Endothelial cell of umbilical vein (primary cell): ENCODE measurements around the gene TPCN2.

Experiments used
- CTCF ChIP-seq, 2 donors: IDR thresholded peaks; 1 replicate in 1 of 2; 2 replicates in 1 of 2; pipeline ENCODE4 v1.5.1; 2011; ENCODE audit warnings: low read length in 2 of 2, mild to moderate bottlenecking in 2 of 2, moderate library complexity in 2 of 2, control low read depth in 1 of 2, inconsistent platforms in 1 of 2, low read depth in 1 of 2; ENCODE audit not compliant: insufficient read depth in 1 of 2; ENCODE audit errors: extremely low read depth in 1 of 2
- EZH2 ChIP-seq: IDR thresholded peaks from 2 replicates; pipeline ENCODE4 v1.6.1; 2012; ENCODE audit warnings: borderline replicate concordance, low read depth, mild to moderate bottlenecking, moderate library complexity, low read length, inconsistent platforms; ENCODE audit not compliant: severe bottlenecking
- GATA2 ChIP-seq: IDR thresholded peaks from 2 replicates; pipeline ENCODE4 v1.7.0; 2011; ENCODE audit warnings: low read depth, mild to moderate bottlenecking, moderate library complexity, mixed read lengths, low read length; ENCODE audit not compliant: insufficient read length, insufficient read depth
- MAX ChIP-seq: IDR thresholded peaks from 2 replicates; pipeline ENCODE4 v1.6.1; 2011; ENCODE audit not compliant: insufficient read depth, insufficient read length
- POLR2A ChIP-seq: IDR thresholded peaks from 2 replicates; pipeline ENCODE4 v1.6.1; 2012; ENCODE audit warnings: low read depth, mild to moderate bottlenecking, control low read depth, low read length
- POLR2AphosphoS5 ChIP-seq: IDR thresholded peaks from 2 replicates; pipeline ENCODE4 v1.6.1; 2012; ENCODE audit warnings: low read depth, mild to moderate bottlenecking, control low read depth, low read length, moderate library complexity; ENCODE audit not compliant: insufficient read depth

- TF ChIP-seq POLR2A: no peak
- TF ChIP-seq CTCF (IDR thresholded peaks at IDR 0.05; ENCODE audit: extremely low read depth in 1 of 2, insufficient read depth in 1 of 2, low read depth in 1 of 2, low read length in 2 of 2): no peak
- no peak for TF ChIP-seq POLR2AphosphoS5
- no peak for TF ChIP-seq EZH2
- no peak for TF ChIP-seq GATA2
- TF ChIP-seq MAX: no peak
Measured at GRCh38 chr11:69087811-69088210, 39.1 kb downstream of the TPCN2 start.
